B cell (primary cell): ENCODE measurements around the gene SLC35G1. TPM values are rescaled to one million over a fixed set of nuclear protein-coding genes. Genes with fewer than 3 reads are reported as not detected.

ENCODE experiments used
- ATAC-seq: fragments of 200-7000 bp; cut with Tn5 transposase; one replicate; pipeline ENCODE4 v1.10.0; 2021; ENCODE audit warnings: low read depth, mild to moderate bottlenecking, moderate number of reproducible peaks, moderate library complexity
- CTCF ChIA-PET: fragments of 350-600 bp; sonication (Branson Sonifier 250); formaldehyde crosslinking; loops from one replicate; lab custom pipeline; 2021; ENCODE audit warnings: antibody characterized with exemption, inconsistent platforms; lab: Charles Lee
- POLR2A ChIA-PET: fragments of 350-600 bp; sonication (Branson Sonifier 250); formaldehyde crosslinking; loops from one replicate; lab custom pipeline; 2021; ENCODE audit warnings: antibody characterized with exemption; lab: Charles Lee
- DNase-seq: peaks from one replicate; pipeline ENCODE4 v3.0.0; 2013
- H2AFZ ChIP-seq: 2 replicates; pipeline ENCODE4 v1.6.1; 2012; ENCODE audit warnings: mild to moderate bottlenecking, low read depth, low read length; ENCODE audit not compliant: insufficient read depth, poor library complexity, severe bottlenecking
- H3K27ac ChIP-seq, 2 donors: 1 replicate in 1 of 2; 2 replicates in 1 of 2; pipeline ENCODE4 v1.5.1; 2012 to 2013; ENCODE audit warnings: low read length in 2 of 2, mild to moderate bottlenecking in 2 of 2, moderate library complexity in 1 of 2
- H3K27me3 ChIP-seq, 4 experiments: fragments of 200-600 bp in 1 of 4; sonication (generic) in 1 of 4; replicated peaks in 1 of 4; 1 replicate in 2 of 4; 2 replicates in 2 of 4; pipeline versions ENCODE4 v1.6.1 to v1.7.0; 2013 to 2016; ENCODE audit warnings: low read length in 3 of 4, mild to moderate bottlenecking in 2 of 4, mixed read lengths in 1 of 4, moderate library complexity in 1 of 4; ENCODE audit not compliant: insufficient read depth in 4 of 4, control insufficient read depth in 3 of 4; ENCODE audit errors: control extremely low read depth in 1 of 4
- H3K36me3 ChIP-seq, 2 experiments: replicated peaks in 1 of 2; 1 replicate in 1 of 2; 2 replicates in 1 of 2; pipeline versions ENCODE4 v1.6.1 to v1.7.1; 2013; ENCODE audit warnings: low read length in 1 of 2; ENCODE audit not compliant: insufficient read depth in 2 of 2, control insufficient read depth in 1 of 2; ENCODE audit errors: control extremely low read depth in 1 of 2, extremely low read depth in 1 of 2
- H3K4me1 ChIP-seq, 2 donors: fragments of 200-600 bp in 1 of 2; sonication (generic) in 1 of 2; 1 replicate in 1 of 2; 2 replicates in 1 of 2; pipeline versions ENCODE4 v1.5.1 to v1.6.1; 2013 to 2017; ENCODE audit warnings: low read length in 2 of 2; ENCODE audit not compliant: control insufficient read depth in 2 of 2, insufficient read depth in 2 of 2
- H3K4me2 ChIP-seq: replicated peaks from 2 replicates; pipeline ENCODE3; 2012; ENCODE audit warnings: mild to moderate bottlenecking, low read depth, low read length; ENCODE audit not compliant: poor library complexity, severe bottlenecking
- H3K4me3 ChIP-seq, 5 experiments: fragments of 200-600 bp in 1 of 5; sonication (generic) in 1 of 5; 1 replicate in 3 of 5; 2 replicates in 2 of 5; pipeline versions ENCODE4 v1.5.1 to v1.7.0; 2011 to 2016; ENCODE audit warnings: low read length in 4 of 5, mild to moderate bottlenecking in 4 of 5, low read depth in 2 of 5, control low read depth in 1 of 5, moderate library complexity in 1 of 5; ENCODE audit not compliant: insufficient read depth in 1 of 5; ENCODE audit errors: control extremely low read depth in 1 of 5, extremely low read depth in 1 of 5
- H3K79me2 ChIP-seq: fragments of 200-600 bp; sonication (generic); one replicate; pipeline ENCODE4 v1.6.0; 2016; ENCODE audit warnings: low read length; ENCODE audit not compliant: control insufficient read depth, insufficient read depth
- H3K9ac ChIP-seq: fragments of 200-600 bp; sonication (generic); 2 replicates; pipeline ENCODE4 v1.6.1; 2017; ENCODE audit warnings: mild to moderate bottlenecking, low read length, moderate library complexity
- H3K9me3 ChIP-seq, 3 donors: one replicate each; pipeline versions ENCODE4 v1.6.1 to v1.7.1; 2013; ENCODE audit warnings: low read length in 2 of 3; ENCODE audit not compliant: control insufficient read depth in 2 of 3, insufficient read depth in 1 of 3; ENCODE audit errors: control extremely low read depth in 1 of 3
- H4K20me1 ChIP-seq: 2 replicates; pipeline ENCODE4 v1.6.0; 2012; ENCODE audit warnings: mild to moderate bottlenecking, low read length; ENCODE audit not compliant: insufficient read depth, control insufficient read depth, poor library complexity, severe bottlenecking
- H3K27ac Mint-ChIP-seq: one replicate; pipeline ENCODE4 v1.8.0; 2021; ENCODE audit warnings: mixed read lengths
- H3K27me3 Mint-ChIP-seq: one replicate; pipeline ENCODE4 v1.8.0; 2021; ENCODE audit warnings: mixed read lengths
- H3K4me1 Mint-ChIP-seq: one replicate; pipeline ENCODE4 v1.8.0; 2021; ENCODE audit warnings: mixed read lengths
- H3K4me3 Mint-ChIP-seq: one replicate; pipeline ENCODE4 v1.8.0; 2021; ENCODE audit warnings: mixed read lengths
- H3K9me3 Mint-ChIP-seq: one replicate; pipeline ENCODE4 v1.8.0; 2022; ENCODE audit warnings: mixed read lengths; ENCODE audit not compliant: insufficient read depth
- CTCF ChIP-seq: fragments of 200-600 bp; IDR thresholded peaks from one replicate; pipeline ENCODE4 v1.8.0; 2022; ENCODE audit warnings: antibody characterized with exemption, mild to moderate bottlenecking
- EZH2 ChIP-seq: IDR thresholded peaks from 2 replicates; pipeline ENCODE4 v1.6.1; 2012; ENCODE audit warnings: borderline replicate concordance, low read depth, mild to moderate bottlenecking, moderate library complexity, low read length; ENCODE audit not compliant: insufficient read depth, poor library complexity, severe bottlenecking
- WGBS: methylation state at CpG from one replicate; pipeline ENCODE4 v1.1.5; 2013; ENCODE audit warnings: missing lambda C conversion rate; ENCODE audit not compliant: insufficient coverage; 5-methylcytosine and 5-hydroxymethylcytosine counted together
- intact Hi-C: fragments of 100-400 bp; cut with micrococcal nuclease; formaldehyde crosslinking; loops from one replicate; pipeline ENCODE4 v1.10.0; 2022
- polyA plus RNA-seq: library from polyadenylated mRNA; depleted of rRNA; stranded (reverse); fragments of >200 nt; gene quantifications from 2 replicates; pipeline ENCODE4 v1.2.3, GENCODE V29; 2012
- total RNA-seq, 2 donors: library from RNA; stranded (reverse); fragments of 120-200 nt in 1 of 2; gene quantifications; 1 replicate in 1 of 2; 2 replicates in 1 of 2; pipeline versions ENCODE4 v1.2.3 to v1.2.4, GENCODE V29; 2013 to 2022

Gene SLC35G1
- total and polyA plus RNA-seq, 2 donors (not counting 1 experiment from before 2014, with no cell fraction given): 1.7 to 2.6 TPM

GRCh38 chr10:93912444-93912843 lies 18.7 kb downstream of the SLC35G1 start:
- no peaks in the 10 kb centered on the region for H3K9me3 Mint-ChIP-seq
- no peak for DNase-seq
- Histone ChIP-seq H3K27ac (no peak overlapping the region), H3K9ac (no peak overlapping the region), H4K20me1 (no peaks in the 10 kb centered on the region), H3K4me2 (no peak overlapping the region), H3K79me2 (no peaks in the 10 kb centered on the region), H3K4me3 (no peak overlapping the region), H3K36me3 (no peaks in the 10 kb centered on the region), H3K9me3 (no peaks in the 10 kb centered on the region), H3K27me3 (no peaks in the 10 kb centered on the region), H3K4me1 (no peaks in the 10 kb centered on the region), H2AFZ (no peak overlapping the region)
- H3K4me1 Mint-ChIP-seq: no peaks in the 10 kb centered on the region
- CTCF ChIA-PET: no interaction called here
- POLR2A ChIA-PET: no interaction called here
- TF ChIP-seq EZH2 (no peak), CTCF (no peak)
- intact Hi-C loops: no loop called here
- WGBS: no CpG with 5 or more reads among the region's 2 CpGs
- ATAC-seq: no peak
- no peaks in the 10 kb centered on the region for H3K27me3 Mint-ChIP-seq
- H3K4me3 Mint-ChIP-seq: no peak overlapping the region
- no peak overlapping the region for H3K27ac Mint-ChIP-seq

- no peaks in the 10 kb centered on the region for H3K27me3 ChIP-seq
- no peak for DNase-seq
- H3K4me1 ChIP-seq: no peaks in the 10 kb centered on the region
- H3K36me3 ChIP-seq: no peaks in the 10 kb centered on the region
- H3K27ac Mint-ChIP-seq: no peak overlapping the region
- H3K27me3 Mint-ChIP-seq: no peaks in the 10 kb centered on the region
- H3K9ac ChIP-seq: no peak overlapping the region
- ATAC-seq: no peak
- H3K79me2 ChIP-seq: no peaks in the 10 kb centered on the region
- H3K4me2 ChIP-seq: no peak overlapping the region
- H3K9me3 ChIP-seq: no peaks in the 10 kb centered on the region
- no peak for TF ChIP-seq EZH2
- TF ChIP-seq CTCF: no peak
- no peak overlapping the region for H3K4me3 Mint-ChIP-seq
- no peaks in the 10 kb centered on the region for H4K20me1 ChIP-seq
- H3K27ac ChIP-seq: no peak overlapping the region
- H2AFZ ChIP-seq: no peak overlapping the region
- ChIA-PET POLR2A (no interaction called here), CTCF (no interaction called here)
- no peak overlapping the region for H3K4me3 ChIP-seq
- no peaks in the 10 kb centered on the region for H3K9me3 Mint-ChIP-seq
- intact Hi-C loops: no loop called here
- no peaks in the 10 kb centered on the region for H3K4me1 Mint-ChIP-seq
- WGBS: no CpG with 5 or more reads among the region's 3 CpGs
Observed at GRCh38 chr10:93913706-93914105, 19.9 kb downstream of the SLC35G1 start.
